Measurements from ENCODE around the gene APOL6. TPM values are rescaled to one million over a fixed set of nuclear protein-coding genes. Genes with fewer than 3 reads are reported as not detected.

APOL6 gene
- total and polyA plus RNA-seq, 2 of the 4 experiments (the other 2 are of a cell fraction) = 1.2 to 7.2 TPM

DNA sequence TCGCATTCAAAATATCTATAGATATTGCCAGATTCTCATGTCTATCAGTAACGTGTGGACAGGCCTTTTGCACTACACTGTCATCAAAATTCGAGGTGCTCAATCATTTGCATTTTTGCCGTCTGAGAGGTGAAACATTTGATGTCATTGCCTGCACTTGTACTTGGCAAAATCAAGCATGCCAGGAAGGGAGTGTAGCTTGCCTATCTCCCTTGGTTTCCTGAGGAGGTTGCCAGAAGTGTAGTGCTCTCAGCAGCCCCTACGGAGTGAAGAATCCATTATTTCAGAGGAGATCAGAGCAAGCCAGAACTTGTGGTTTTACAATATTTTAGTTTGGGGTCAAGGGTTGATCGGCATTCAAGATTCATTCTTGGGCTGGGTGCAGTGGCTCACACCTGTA lies 39.2 kb downstream of the APOL6 start:
- H3K4me1 ChIP-seq (ENCODE audit: control insufficient read depth, insufficient read depth, low read length) = no peaks in the 10 kb centered on the region; the same call in 1 of the 2 replicates
- 87% methylated on average over 4 of the region's 6 CpGs; no CpG with 5 or more reads in 1 of the 2 experiments for WGBS, 2 experiments (ENCODE audit: extremely low coverage in 2 of 2, insufficient read length in 1 of 2)

More for the DNA sequence above, 39.2 kb downstream of the APOL6 start:
- in situ Hi-C loops (cut with MboI; ENCODE audit: low sequenced_read_pairs) = no loop called here
- CTCF ChIA-PET = interaction anchor here (1.1 kb wide), 1 partner anchor 339 kb away, joined by 3 read pairs; no protein-coding TSS in a partner anchor
- no peak overlapping the region for H2BK20ac ChIP-seq (ENCODE audit: low read depth, low read length)
- H3K27me3 ChIP-seq (ENCODE audit: control insufficient read depth, insufficient read depth, low read length) = no peaks in the 10 kb centered on the region
- H3K9me3 ChIP-seq (ENCODE audit: control insufficient read depth, insufficient read depth, low read length) = no peaks in the 10 kb centered on the region
- no peak overlapping the region for H3K56ac ChIP-seq (ENCODE audit: extremely low read depth, insufficient read depth, low read length)
- no peak overlapping the region for H3K9ac ChIP-seq (ENCODE audit: low read depth, low read length)
- H3K4me3 ChIP-seq (ENCODE audit: insufficient read depth, low read depth, low read length) = no peak overlapping the region
- H2AK5ac ChIP-seq (ENCODE audit: low read depth, low read length) = no peak overlapping the region
- no peak overlapping the region for H2AFZ ChIP-seq (replicated peaks; ENCODE audit: low read length, poor library complexity)
- no peak overlapping the region for H3K18ac ChIP-seq (ENCODE audit: low read depth, low read length)
- no peak overlapping the region for H3K14ac ChIP-seq (replicated peaks; ENCODE audit: low read depth, low read length)
- intact Hi-C loops (cut with micrococcal nuclease) = no loop called here
- H4K91ac ChIP-seq (ENCODE audit: insufficient read depth, low read depth, low read length) = no peak overlapping the region
- no peak overlapping the region for H2AK9ac ChIP-seq (replicated peaks; ENCODE audit: low read depth, low read length, poor library complexity)
- no TSS peak for BruUV-seq (replicated peaks)
- H4K8ac ChIP-seq (ENCODE audit: low read depth in 2 of 2, low read length in 2 of 2) = no peak overlapping the region
- POLR2A ChIA-PET (ENCODE audit: unreplicated experiment) = no interaction called here
- no peak overlapping the region for H2BK15ac ChIP-seq (ENCODE audit: low read depth, low read length)
- no peaks in the 10 kb centered on the region for H3K79me1 ChIP-seq (ENCODE audit: low read depth in 1 of 2, low read length in 2 of 2)
- H3K23ac ChIP-seq (ENCODE audit: low read depth, low read length) = no peak overlapping the region
- TF ChIP-seq RFX5 (IDR thresholded peaks at IDR 0.05; ENCODE audit: low read depth, low read length) (no peak), RAD21 (IDR thresholded peaks at IDR 0.05; ENCODE audit: low read length) (no peak), BHLHE40 (IDR thresholded peaks at IDR 0.05; ENCODE audit: low read depth, low read length) (no peak), RCOR1 (IDR thresholded peaks at IDR 0.05; ENCODE audit: insufficient replicate concordance, low read length) (no peak), CHD1 (IDR thresholded peaks at IDR 0.05; ENCODE audit: low read depth, low read length) (no peak), MAFK (IDR thresholded peaks at IDR 0.05; ENCODE audit: low read depth, low read length) (no peak), MAZ (IDR thresholded peaks at IDR 0.05; ENCODE audit: borderline replicate concordance, low read depth, low read length) (no peak), POLR2A (IDR thresholded peaks at IDR 0.05; ENCODE audit: low read depth, low read length) (no peak), CTCF (conservative IDR thresholded peaks at IDR 0.05; ENCODE audit: low read depth, low read length) (no peak), FOS (IDR thresholded peaks at IDR 0.05; ENCODE audit: low read depth, low read length) (no peak), MXI1 (IDR thresholded peaks at IDR 0.05; ENCODE audit: borderline replicate concordance, low read depth, low read length) (no peak), NFE2L2 (IDR thresholded peaks at IDR 0.05; ENCODE audit: low read depth, low read length) (no peak), SMC3 (IDR thresholded peaks at IDR 0.05; ENCODE audit: low read depth, low read length) (no peak), CEBPB (IDR thresholded peaks at IDR 0.05; ENCODE audit: low read depth, low read length) (no peak)
- TF ChIP-seq, protein P1, sequence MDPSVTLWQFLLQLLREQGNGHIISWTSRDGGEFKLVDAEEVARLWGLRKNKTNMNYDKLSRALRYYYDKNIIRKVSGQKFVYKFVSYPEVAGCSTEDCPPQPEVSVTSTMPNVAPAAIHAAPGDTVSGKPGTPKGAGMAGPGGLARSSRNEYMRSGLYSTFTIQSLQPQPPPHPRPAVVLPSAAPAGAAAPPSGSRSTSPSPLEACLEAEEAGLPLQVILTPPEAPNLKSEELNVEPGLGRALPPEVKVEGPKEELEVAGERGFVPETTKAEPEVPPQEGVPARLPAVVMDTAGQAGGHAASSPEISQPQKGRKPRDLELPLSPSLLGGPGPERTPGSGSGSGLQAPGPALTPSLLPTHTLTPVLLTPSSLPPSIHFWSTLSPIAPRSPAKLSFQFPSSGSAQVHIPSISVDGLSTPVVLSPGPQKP (IDR thresholded peaks at IDR 0.05; ENCODE audit: borderline replicate concordance, low read depth, low read length) = no peak
- TF ChIP-seq, protein P2, sequence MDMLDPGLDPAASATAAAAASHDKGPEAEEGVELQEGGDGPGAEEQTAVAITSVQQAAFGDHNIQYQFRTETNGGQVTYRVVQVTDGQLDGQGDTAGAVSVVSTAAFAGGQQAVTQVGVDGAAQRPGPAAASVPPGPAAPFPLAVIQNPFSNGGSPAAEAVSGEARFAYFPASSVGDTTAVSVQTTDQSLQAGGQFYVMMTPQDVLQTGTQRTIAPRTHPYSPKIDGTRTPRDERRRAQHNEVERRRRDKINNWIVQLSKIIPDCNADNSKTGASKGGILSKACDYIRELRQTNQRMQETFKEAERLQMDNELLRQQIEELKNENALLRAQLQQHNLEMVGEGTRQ (IDR thresholded peaks at IDR 0.05; ENCODE audit: low read depth, low read length) = no peak
- H3K36me3 ChIP-seq (ENCODE audit: control insufficient read depth, insufficient read depth, low read length) = no peaks in the 10 kb centered on the region
- no peak overlapping the region for H3K27ac ChIP-seq (ENCODE audit: insufficient read depth, low read length)
- no peak for DNase-seq
- ATAC-seq (ENCODE audit: low read depth) = no peak
- dilution Hi-C loops (cut with HindIII; ENCODE audit: low sequenced_read_pairs, unreplicated experiment) = no loop called here
- no peak overlapping the region for H4K5ac ChIP-seq (ENCODE audit: low read depth, low read length)
- no peak overlapping the region for H2BK120ac ChIP-seq (ENCODE audit: low read depth, low read length)
- no peaks in the 10 kb centered on the region; the same call in 1 of the 2 replicates for H3K9me1 ChIP-seq (ENCODE audit: insufficient read depth, low read length)
- no peak overlapping the region for H2BK5ac ChIP-seq (ENCODE audit: low read depth, low read length, poor library complexity, severe bottlenecking)
- H3K4me2 ChIP-seq (ENCODE audit: low read depth, low read length) = no peak overlapping the region
- H4K20me1 ChIP-seq (ENCODE audit: insufficient read depth, low read length) = no peaks in the 10 kb centered on the region
- H3K4ac ChIP-seq (ENCODE audit: low read depth, low read length) = no peak overlapping the region
